Stimulated activated naive CD8-positive, alpha-beta T cell treated with anti-CD3 and anti-CD28 coated beads, Interleukin-15, Interleukin-2, amounts not matched to agents 100 ng/mL and 50 ng/mL, for 24 hours (primary cell): ENCODE results near the gene CDKN2B-AS1.
A peak's percentile ranks its signal among the peaks of the same experiment; 100 is the strongest.
"Not testable (repeated sequence)": the region's sequence is repeated elsewhere in the genome, so short reads cannot be mapped to it uniquely, and the experiment has no call there.

Source experiments
- H3K27ac Mint-ChIP-seq: one replicate; pipeline ENCODE4 v1.8.0; 2021; ENCODE audit warnings: mild to moderate bottlenecking, mixed read lengths
- H3K27me3 Mint-ChIP-seq: one replicate; pipeline ENCODE4 v1.8.0; 2021; ENCODE audit warnings: mixed read lengths
- H3K36me3 Mint-ChIP-seq: one replicate; pipeline ENCODE4 v1.8.0; 2021; ENCODE audit warnings: low read depth, mixed read lengths
- H3K4me1 Mint-ChIP-seq: one replicate; pipeline ENCODE4 v1.8.0; 2021; ENCODE audit warnings: low read depth, mixed read lengths
- H3K4me3 Mint-ChIP-seq: one replicate; pipeline ENCODE4 v1.8.0; 2021; ENCODE audit warnings: mild to moderate bottlenecking, mixed read lengths
- H3K9me3 Mint-ChIP-seq: one replicate; pipeline ENCODE4 v1.8.0; 2021; ENCODE audit warnings: mixed read lengths

Gene CDKN2B-AS1

DNA sequence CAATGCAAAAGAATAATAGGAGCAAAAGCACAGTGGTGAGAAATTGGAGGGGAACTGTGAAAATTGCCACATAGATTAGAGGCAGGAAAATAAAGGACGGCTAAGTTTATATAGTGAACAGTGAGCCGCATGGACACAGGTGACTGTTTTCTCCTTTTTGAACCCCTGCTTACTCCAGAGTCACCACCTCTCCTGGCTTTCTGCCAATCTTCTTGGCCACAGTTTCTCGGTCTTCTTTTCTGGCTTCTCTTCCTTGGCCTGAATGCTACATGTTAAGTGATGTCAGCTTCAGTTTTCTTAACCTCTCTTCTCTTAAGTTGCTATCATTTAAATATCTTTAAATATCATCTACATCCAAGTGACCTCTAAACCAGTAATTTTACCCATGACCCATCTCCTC is 61.8 kb downstream of the CDKN2B-AS1 start:
- no peaks in the 10 kb centered on the region for H3K9me3 Mint-ChIP-seq
- H3K4me3 Mint-ChIP-seq: no peak overlapping the region
- no peaks in the 10 kb centered on the region for H3K36me3 Mint-ChIP-seq
- H3K27me3 Mint-ChIP-seq: no peaks in the 10 kb centered on the region
- H3K4me1 Mint-ChIP-seq: peaks cover 23% of the 10 kb centered on the region
- no peak overlapping the region for H3K27ac Mint-ChIP-seq

DNA sequence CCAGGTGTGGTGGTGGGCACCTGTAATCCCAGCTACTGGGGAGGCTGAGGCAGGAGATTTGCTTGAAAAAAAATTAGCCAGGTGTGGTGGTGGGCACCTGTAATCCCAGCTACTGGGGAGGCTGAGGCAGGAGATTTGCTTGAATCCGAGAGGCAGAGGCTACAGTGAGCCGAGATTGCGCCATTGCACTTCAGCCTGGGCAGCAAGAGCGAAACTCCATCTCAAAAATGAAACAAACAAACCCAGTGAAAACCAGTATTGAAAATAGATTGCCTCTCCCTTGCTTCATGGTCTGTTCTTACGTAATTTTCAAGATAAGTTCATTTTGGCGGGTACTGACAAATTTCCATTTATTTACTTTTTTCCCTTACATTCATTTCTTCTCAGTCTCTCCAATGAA is 63.4 kb downstream of the CDKN2B-AS1 start:
- H3K27me3 Mint-ChIP-seq, H3K4me3 Mint-ChIP-seq, H3K4me1 Mint-ChIP-seq, H3K36me3 Mint-ChIP-seq, H3K9me3 Mint-ChIP-seq, H3K27ac Mint-ChIP-seq: not testable (repeated sequence)

DNA sequence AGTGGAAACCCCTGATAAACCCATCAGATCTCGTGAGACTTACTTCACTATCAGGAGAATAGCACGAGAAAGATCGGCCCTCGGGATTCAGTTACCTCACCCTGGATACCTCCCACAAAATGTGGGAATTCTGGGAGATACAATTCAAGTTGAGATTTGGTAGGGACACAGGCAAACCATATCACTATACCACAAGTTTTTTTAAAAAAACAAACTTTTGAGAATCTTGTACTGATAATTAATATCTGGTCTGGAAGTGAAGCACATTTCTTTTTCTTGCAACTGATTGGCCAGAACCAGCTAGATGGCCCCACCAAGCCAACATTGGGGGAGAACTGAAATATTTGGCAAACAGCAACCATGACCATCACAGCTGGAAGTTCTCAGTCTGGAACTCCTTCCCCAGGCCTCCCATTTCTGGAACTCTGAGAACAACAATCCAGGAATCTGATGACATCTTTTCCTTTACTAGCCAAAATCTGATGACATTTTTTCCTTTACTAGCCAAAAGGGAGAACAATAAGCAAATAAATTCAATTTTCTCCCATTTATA is 66.3 kb downstream of the CDKN2B-AS1 start:
- no peaks in the 10 kb centered on the region for H3K36me3 Mint-ChIP-seq
- peaks cover 4% of the 10 kb centered on the region for H3K27me3 Mint-ChIP-seq

DNA sequence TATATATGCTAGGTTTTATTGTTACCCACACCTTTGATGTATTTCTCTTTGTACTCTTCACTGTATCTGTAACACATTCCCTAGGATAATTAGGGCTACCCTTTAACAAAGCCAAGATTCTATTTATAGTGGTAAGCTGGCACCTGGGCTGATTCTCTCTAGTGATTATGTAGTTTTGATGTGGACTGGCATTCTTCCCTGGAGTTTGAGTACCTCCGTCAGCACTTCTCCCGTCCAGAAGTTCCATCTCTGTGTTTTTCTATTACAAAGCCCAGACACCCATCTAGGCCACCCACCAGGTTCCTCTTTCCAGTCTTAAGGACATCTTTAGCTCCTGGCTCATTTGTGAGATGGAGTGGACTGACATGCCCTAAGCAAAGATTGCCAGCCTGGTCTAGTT is 70.4 kb downstream of the CDKN2B-AS1 start:
- H3K36me3 Mint-ChIP-seq: no peaks in the 10 kb centered on the region
- H3K27me3 Mint-ChIP-seq: peaks cover 4% of the 10 kb centered on the region
- no peak overlapping the region for H3K4me3 Mint-ChIP-seq
- no peaks in the 10 kb centered on the region for H3K9me3 Mint-ChIP-seq
- peaks cover 19% of the 10 kb centered on the region for H3K4me1 Mint-ChIP-seq
- H3K27ac Mint-ChIP-seq: no peak overlapping the region

More for the DNA sequence above, 66.3 kb downstream of the CDKN2B-AS1 start:
- Mint-ChIP-seq H3K27ac (no peak overlapping the region), H3K9me3 (no peaks in the 10 kb centered on the region), H3K4me1 (peaks cover 15% of the 10 kb centered on the region), H3K4me3 (no peak overlapping the region)

DNA sequence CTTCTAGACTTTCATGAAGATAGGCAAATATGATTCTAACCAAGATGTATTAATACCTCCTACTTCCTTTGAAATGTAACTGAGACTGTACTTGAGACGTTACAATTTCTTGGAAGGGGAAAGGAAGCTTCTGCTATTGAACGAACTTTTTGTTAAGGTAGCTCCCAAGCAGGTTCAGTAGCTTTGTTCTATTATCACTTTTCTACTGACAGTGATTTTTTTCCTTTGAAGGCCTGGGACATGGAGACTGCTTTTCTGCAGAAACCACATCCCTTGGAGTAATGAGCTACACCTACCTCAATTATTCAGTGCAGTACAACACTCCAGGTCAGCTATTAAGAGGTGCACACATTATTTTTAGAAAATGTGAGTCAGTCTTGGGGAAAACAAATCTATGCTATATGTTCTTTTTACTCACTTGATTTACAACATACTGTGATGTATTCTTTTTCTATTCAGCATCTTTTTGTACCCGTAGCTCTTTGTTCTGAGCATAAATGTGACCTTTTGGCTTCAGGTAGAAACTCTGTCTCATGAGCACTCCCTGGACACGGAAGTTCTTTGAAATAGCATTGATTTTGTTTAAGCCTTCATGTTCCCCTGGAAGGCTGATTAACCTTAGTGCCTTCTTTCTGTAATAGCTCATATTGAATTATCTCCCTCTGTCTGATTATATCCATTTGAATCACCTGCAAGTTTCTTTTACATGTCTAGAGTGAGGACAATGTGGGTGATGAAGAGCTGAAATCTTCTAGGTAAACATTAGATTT is 71.0 kb downstream of the CDKN2B-AS1 start:
- H3K27ac Mint-ChIP-seq: no peak overlapping the region
- peaks cover 4% of the 10 kb centered on the region for H3K27me3 Mint-ChIP-seq

DNA sequence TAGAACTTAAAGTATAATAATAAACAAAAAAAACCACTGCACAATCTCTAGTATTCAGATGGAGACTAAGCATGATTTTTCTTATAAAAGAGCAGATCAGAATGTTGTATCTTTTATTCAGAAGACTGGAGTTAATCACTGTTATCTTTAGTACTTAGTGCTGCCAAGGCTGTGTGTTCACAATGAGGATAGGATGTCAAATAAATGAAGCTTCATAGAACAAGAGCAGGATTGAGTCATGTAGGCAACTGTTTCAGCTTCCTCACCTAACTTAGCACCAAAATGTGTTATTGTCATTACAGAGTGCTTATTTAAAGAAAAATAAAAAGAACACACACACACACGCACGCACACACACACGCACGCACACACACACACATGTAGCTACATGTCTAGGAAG is 72.6 kb downstream of the CDKN2B-AS1 start:
- Mint-ChIP-seq H3K9me3 (no peaks in the 10 kb centered on the region), H3K27ac (no peak overlapping the region), H3K36me3 (no peaks in the 10 kb centered on the region), H3K4me3 (no peak overlapping the region), H3K4me1 (peaks cover 22% of the 10 kb centered on the region), H3K27me3 (peaks cover 4% of the 10 kb centered on the region)

More for the DNA sequence above, 71.0 kb downstream of the CDKN2B-AS1 start:
- no peaks in the 10 kb centered on the region for H3K9me3 Mint-ChIP-seq
- peaks cover 19% of the 10 kb centered on the region for H3K4me1 Mint-ChIP-seq
- no peaks in the 10 kb centered on the region for H3K36me3 Mint-ChIP-seq
- H3K4me3 Mint-ChIP-seq: no peak overlapping the region

DNA sequence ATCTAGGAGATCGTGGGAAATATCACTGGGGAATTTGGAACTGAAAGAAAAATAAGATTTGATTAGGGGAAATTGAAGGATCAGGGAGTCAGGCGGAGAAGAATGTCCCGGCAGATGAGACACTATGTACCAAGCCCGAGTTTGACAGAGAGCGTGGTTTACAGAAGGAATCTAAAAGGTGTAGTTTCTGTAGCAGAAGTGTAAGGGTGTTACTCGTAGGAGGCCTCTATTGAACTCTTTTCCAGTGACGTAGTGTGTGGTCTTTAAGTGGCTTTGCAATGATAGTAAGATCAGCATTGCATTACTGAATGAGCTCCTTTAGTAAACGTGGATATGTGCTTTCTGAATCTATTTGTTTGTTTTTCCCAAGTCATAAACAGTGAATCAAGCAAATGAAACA is 73.8 kb downstream of the CDKN2B-AS1 start:
- Mint-ChIP-seq H3K4me1 (peaks cover 31% of the 10 kb centered on the region), H3K9me3 (no peaks in the 10 kb centered on the region), H3K4me3 (no peak overlapping the region), H3K27me3 (peaks cover 4% of the 10 kb centered on the region), H3K27ac (no peak overlapping the region), H3K36me3 (no peaks in the 10 kb centered on the region)

DNA sequence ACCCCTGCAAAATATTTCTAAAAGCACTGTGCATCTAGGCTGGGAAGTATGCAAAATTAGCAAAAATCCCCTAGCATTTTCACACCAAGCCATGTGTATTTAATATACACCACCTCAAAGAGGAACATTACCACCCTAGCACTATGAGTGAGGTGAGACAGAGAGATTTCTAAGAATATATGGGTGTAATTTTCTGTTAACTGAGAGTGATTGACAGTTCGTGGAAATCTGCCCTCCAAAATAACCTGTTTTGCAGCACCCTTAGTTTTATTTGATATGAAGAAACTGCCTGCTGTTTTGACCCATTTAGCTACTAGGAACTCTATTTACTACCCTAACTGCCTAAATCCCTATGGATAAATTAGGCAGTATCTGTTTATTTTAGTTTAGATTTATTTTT is 78.8 kb downstream of the CDKN2B-AS1 start:
- Mint-ChIP-seq H3K27ac (no peak overlapping the region), H3K4me1 (peaks cover 42% of the 10 kb centered on the region), H3K27me3 (peaks cover 8% of the 10 kb centered on the region), H3K36me3 (no peaks in the 10 kb centered on the region), H3K4me3 (no peak overlapping the region), H3K9me3 (no peaks in the 10 kb centered on the region)

DNA sequence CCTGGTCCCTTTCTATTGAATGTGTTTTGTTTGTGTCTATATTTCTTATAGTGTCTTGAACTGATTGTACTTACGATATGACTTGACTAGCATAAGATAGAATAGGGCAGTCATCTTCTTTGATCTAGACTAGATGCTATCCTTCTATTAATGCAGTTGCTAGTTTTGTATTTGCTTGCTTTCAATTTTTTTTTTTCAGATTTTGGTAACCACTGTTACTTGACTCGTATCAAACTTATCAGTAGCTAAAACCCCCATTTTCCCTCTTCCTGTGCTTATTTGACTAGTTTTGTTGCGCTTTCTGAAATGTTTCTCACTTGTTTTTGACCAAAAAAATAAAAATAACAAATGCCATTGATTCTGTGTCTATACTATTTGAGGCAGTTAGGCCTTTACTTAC is 83.5 kb downstream of the CDKN2B-AS1 start:
- Mint-ChIP-seq H3K36me3 (no peaks in the 10 kb centered on the region), H3K27ac (no peak overlapping the region), H3K4me1 (peaks cover 51% of the 10 kb centered on the region), H3K4me3 (no peak overlapping the region), H3K9me3 (no peaks in the 10 kb centered on the region), H3K27me3 (peaks cover 24% of the 10 kb centered on the region)

DNA sequence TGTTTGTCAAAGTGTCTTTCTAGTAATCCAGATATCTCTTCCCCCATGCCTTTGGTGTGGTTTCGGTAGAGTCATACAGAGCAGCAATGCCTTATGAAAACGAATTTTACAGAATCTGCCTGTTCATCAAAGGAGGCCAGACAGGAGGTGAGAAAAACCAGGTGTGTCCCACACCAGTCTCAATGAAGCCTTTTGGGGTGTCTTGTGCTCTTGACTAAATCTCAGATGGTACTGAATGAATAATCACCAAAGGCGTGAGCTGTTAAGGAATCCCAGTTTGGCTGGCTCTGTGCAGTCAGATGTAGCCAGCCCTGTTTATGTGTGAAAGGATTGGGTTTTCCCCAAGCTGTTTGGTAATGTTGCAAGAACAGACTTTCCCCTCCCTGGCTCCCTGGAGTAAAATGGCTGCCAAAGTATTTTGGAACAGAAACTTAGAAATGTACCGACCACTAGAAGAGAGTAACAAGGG is 85.3 kb downstream of the CDKN2B-AS1 start:
- peaks cover 40% of the 10 kb centered on the region for H3K4me1 Mint-ChIP-seq
- no peaks in the 10 kb centered on the region for H3K36me3 Mint-ChIP-seq
- no peaks in the 10 kb centered on the region for H3K9me3 Mint-ChIP-seq
- H3K27ac Mint-ChIP-seq: peak overlapping the region; percentile 61
- H3K27me3 Mint-ChIP-seq: peaks cover 38% of the 10 kb centered on the region
- H3K4me3 Mint-ChIP-seq: peak overlapping the region; percentile 2

DNA sequence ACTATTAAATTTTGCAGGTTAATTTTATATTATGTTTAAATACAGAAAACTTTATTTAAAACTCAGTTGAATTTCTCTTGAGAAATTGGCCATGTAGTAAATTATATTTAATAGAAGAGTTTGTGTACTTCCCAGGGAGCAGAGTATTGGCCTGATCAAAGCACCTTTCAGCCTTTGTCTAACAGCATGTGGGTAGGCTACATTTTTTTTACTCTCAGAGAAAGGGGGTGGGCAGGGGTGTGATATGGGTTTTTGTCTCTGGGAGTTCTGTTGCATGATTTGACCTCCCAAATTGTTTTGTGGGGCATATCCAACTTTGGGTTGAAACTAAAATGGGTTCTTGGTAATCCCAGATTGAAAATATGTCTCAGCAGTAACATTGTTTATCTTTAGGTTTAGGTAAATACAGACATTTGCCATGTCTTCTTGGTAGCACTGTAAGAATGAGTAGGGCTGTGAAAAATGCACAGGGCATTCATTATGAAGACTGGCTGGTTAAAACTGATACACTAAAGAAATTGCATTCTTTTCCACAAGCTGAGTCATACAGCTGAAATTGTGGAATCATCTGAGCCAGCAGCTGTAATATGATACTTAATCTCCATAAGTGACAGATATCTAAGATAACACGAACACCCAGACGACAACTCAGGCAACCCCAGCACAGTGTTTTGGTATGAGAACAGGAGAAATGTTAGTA is 89.9 kb downstream of the CDKN2B-AS1 start:
- no peak overlapping the region for H3K27ac Mint-ChIP-seq
- H3K9me3 Mint-ChIP-seq: no peaks in the 10 kb centered on the region
- no peak overlapping the region for H3K4me3 Mint-ChIP-seq
- peaks cover 11% of the 10 kb centered on the region for H3K4me1 Mint-ChIP-seq
- H3K27me3 Mint-ChIP-seq: peaks cover 28% of the 10 kb centered on the region
- no peaks in the 10 kb centered on the region for H3K36me3 Mint-ChIP-seq

DNA sequence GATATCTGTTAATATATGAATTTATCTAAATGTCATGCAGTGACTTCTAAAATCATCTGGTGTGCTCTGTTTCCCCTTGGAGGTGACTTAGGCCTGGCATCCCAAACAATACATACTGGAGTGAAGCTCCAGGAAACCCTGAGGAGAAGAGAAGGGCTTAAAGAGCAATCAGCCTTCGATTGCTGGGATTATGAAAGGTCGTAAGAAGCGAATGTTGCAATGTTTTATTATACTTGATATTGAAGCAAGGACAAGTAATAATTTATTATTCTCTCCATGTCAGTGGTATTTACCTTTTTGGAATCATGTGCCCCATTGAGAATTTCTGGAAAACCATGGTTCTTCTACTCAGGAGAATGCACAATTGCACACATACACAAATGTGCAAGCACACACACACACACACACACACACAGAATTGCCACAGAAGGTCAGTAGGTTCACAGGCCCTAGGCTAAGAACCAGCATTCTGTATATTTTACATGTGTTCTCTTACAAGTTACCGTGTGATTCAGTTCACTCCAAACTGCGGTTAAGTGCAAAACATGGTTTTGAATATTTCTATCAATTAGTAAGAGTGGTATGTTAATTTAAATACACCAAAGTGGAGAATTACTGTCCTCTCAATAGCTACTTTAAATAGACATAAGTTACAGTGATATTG is 93.6 kb downstream of the CDKN2B-AS1 start:
- no peak overlapping the region for H3K4me3 Mint-ChIP-seq
- no peak overlapping the region for H3K27ac Mint-ChIP-seq
- H3K36me3 Mint-ChIP-seq: no peaks in the 10 kb centered on the region
- no peaks in the 10 kb centered on the region for H3K9me3 Mint-ChIP-seq
- no peaks in the 10 kb centered on the region for H3K4me1 Mint-ChIP-seq
- H3K27me3 Mint-ChIP-seq: peaks cover 16% of the 10 kb centered on the region

DNA sequence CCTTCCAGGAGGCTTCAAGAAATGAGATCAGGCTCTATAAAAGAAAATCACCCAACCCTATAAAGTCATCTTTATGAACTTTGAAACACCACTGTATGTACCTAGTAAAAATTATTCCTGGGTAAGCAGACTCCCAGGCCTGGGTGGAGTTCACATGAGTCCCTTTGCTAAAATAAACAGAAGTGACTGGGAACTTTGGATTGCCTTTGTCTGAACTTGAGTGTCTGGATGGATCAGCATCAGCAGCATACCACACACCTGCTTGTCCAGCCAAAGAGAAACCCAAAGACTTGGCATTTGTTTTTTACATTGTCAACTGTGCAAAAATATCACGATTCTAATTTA is 94.1 kb downstream of the CDKN2B-AS1 start:
- H3K27ac Mint-ChIP-seq: no peak overlapping the region

DNA sequence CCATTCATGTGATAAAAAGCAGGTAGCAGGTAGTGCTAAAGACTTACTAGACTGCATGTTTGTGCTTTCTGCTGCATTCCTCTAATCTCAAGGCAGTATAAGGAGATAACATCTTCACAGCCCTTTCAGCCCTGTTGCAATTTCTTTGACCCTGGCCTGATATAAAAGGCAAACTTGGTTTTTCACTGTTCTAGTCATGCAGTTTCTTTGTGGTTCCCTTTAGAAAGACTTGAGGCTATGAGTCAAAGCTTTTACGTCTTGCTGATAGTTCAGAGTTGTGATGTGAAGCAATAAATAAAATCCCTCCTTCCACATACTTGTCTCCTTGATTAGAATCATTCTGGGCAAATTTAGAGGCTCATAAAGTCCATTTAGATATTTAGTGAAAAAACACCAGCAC is 103.1 kb downstream of the CDKN2B-AS1 start:
- Mint-ChIP-seq H3K27ac (no peak overlapping the region), H3K36me3 (no peaks in the 10 kb centered on the region), H3K4me3 (no peak overlapping the region), H3K9me3 (no peaks in the 10 kb centered on the region), H3K27me3 (peaks cover 24% of the 10 kb centered on the region), H3K4me1 (peaks cover 15% of the 10 kb centered on the region)

More for the DNA sequence above, 94.1 kb downstream of the CDKN2B-AS1 start:
- H3K4me3 Mint-ChIP-seq: no peak overlapping the region
- H3K9me3 Mint-ChIP-seq: no peaks in the 10 kb centered on the region
- peaks cover 11% of the 10 kb centered on the region for H3K27me3 Mint-ChIP-seq
- H3K36me3 Mint-ChIP-seq: no peaks in the 10 kb centered on the region
- no peaks in the 10 kb centered on the region for H3K4me1 Mint-ChIP-seq
